GM23338 (cell line): ENCODE data around the gene KCNH5. TPM values are rescaled to one million over a fixed set of nuclear protein-coding genes. Genes with fewer than 3 reads are reported as not detected.

ENCODE experiments used
- ATAC-seq: fragments of 200-7000 bp; cut with Tn5 transposase; 3 replicates; pipeline ENCODE4 v1.9.1; 2020
- DNase-seq: peaks from one replicate; pipeline ENCODE4 v3.0.0-alpha.2; 2015; ENCODE audit warnings: low spot score
- H2AFZ ChIP-seq: fragments of 200-600 bp; sonication (generic); 2 replicates; pipeline ENCODE4 v1.8.0; 2016; ENCODE audit warnings: antibody characterized with exemption, mild to moderate bottlenecking, moderate library complexity
- H3F3A ChIP-seq: fragments of 200-600 bp; sonication (generic); replicated peaks from 2 replicates; pipeline ENCODE4 v1.8.0; 2017; ENCODE audit warnings: antibody characterized with exemption, mixed run types, low read depth
- H3K27ac ChIP-seq: fragments of 200-600 bp; sonication (generic); 2 replicates; pipeline ENCODE4 v1.6.1; 2016; ENCODE audit warnings: low read depth
- H3K27me3 ChIP-seq: fragments of 200-600 bp; sonication (generic); 2 replicates; pipeline ENCODE4 v1.8.0; 2016; ENCODE audit warnings: mild to moderate bottlenecking, mixed run types, moderate library complexity; ENCODE audit not compliant: insufficient read depth
- H3K36me3 ChIP-seq: fragments of 200-600 bp; sonication (generic); 2 replicates; pipeline ENCODE4 v1.8.0; 2016; ENCODE audit warnings: mild to moderate bottlenecking; ENCODE audit not compliant: insufficient read depth
- H3K4me1 ChIP-seq: fragments of 200-600 bp; sonication (generic); 2 replicates; pipeline ENCODE4 v1.8.0; 2016; ENCODE audit warnings: mild to moderate bottlenecking, moderate library complexity; ENCODE audit not compliant: insufficient read depth
- H3K4me2 ChIP-seq: fragments of 200-600 bp; sonication (generic); 2 replicates; pipeline ENCODE4 v1.7.1; 2017; ENCODE audit warnings: mixed run types
- H3K4me3 ChIP-seq: fragments of 200-600 bp; sonication (generic); 2 replicates; pipeline ENCODE4 v1.6.1; 2016; ENCODE audit warnings: mixed run types
- H3K79me2 ChIP-seq: fragments of 200-600 bp; sonication (generic); replicated peaks from 2 replicates; pipeline ENCODE4 v1.8.0; 2017; ENCODE audit warnings: mild to moderate bottlenecking; ENCODE audit not compliant: insufficient read depth
- H3K9me2 ChIP-seq: fragments of 200-600 bp; sonication (generic); 2 replicates; pipeline ENCODE4 v1.8.0; 2017; ENCODE audit not compliant: insufficient read depth
- H4K20me1 ChIP-seq: fragments of 200-600 bp; sonication (generic); replicated peaks from 2 replicates; pipeline ENCODE4 v1.8.0; 2017; ENCODE audit warnings: mild to moderate bottlenecking; ENCODE audit not compliant: insufficient read depth
- H3K27ac Mint-ChIP-seq: 2 replicates; pipeline ENCODE4 v1.8.0; 2020; ENCODE audit warnings: inconsistent platforms, mild to moderate bottlenecking, moderate library complexity, mixed read lengths
- H3K27me3 Mint-ChIP-seq: 3 replicates; pipeline ENCODE4 v1.8.0; 2022; ENCODE audit warnings: low read depth, mild to moderate bottlenecking, moderate library complexity, mixed read lengths, inconsistent platforms; ENCODE audit not compliant: insufficient read depth, poor library complexity
- H3K36me3 Mint-ChIP-seq: 3 replicates; pipeline ENCODE4 v1.8.0; 2021; ENCODE audit warnings: low read depth, mild to moderate bottlenecking, inconsistent platforms, moderate library complexity, mixed read lengths
- H3K4me1 Mint-ChIP-seq: 3 replicates; pipeline ENCODE4 v1.8.0; 2020; ENCODE audit warnings: mild to moderate bottlenecking, inconsistent platforms, mixed read lengths
- H3K4me3 Mint-ChIP-seq: 3 replicates; pipeline ENCODE4 v1.8.0; 2021; ENCODE audit warnings: moderate library complexity, mild to moderate bottlenecking, inconsistent platforms, mixed read lengths
- H3K9me3 Mint-ChIP-seq: 3 replicates; pipeline ENCODE4 v1.8.0; 2020; ENCODE audit warnings: moderate library complexity, mild to moderate bottlenecking, inconsistent platforms, mixed read lengths
- CREB1 ChIP-seq: fragments of 250-450 bp; sonication (Bioruptor Pico); IDR thresholded peaks from 2 replicates; pipeline ENCODE4 v1.5.0; 2020; ENCODE audit warnings: low read depth, mild to moderate bottlenecking, moderate library complexity
- EZH2 ChIP-seq: fragments of 200-600 bp; sonication (generic); IDR thresholded peaks from one replicate; pipeline ENCODE4 v1.8.0; 2017; ENCODE audit warnings: antibody characterized with exemption, mild to moderate bottlenecking, low read depth; ENCODE audit not compliant: unreplicated experiment
- EZH2phosphoT487 ChIP-seq: fragments of 200-600 bp; sonication (generic); IDR thresholded peaks from one replicate; pipeline ENCODE4 v1.8.1; 2018; ENCODE audit warnings: antibody characterized with exemption; ENCODE audit not compliant: unreplicated experiment
- JUNB ChIP-seq: IDR thresholded peaks from one replicate; pipeline ENCODE4 v1.6.1; 2016; ENCODE audit warnings: antibody characterized with exemption; ENCODE audit not compliant: unreplicated experiment
- NANOG ChIP-seq: IDR thresholded peaks from 2 replicates; pipeline ENCODE4 v1.6.1; 2016; ENCODE audit warnings: antibody characterized with exemption, borderline replicate concordance
- POLR2AphosphoS5 ChIP-seq: IDR thresholded peaks from 2 replicates; pipeline ENCODE4 v1.6.1; 2016; ENCODE audit warnings: antibody characterized with exemption, low read depth
- STAT1 ChIP-seq: IDR thresholded peaks from one replicate; pipeline ENCODE4 v1.6.1; 2016; ENCODE audit warnings: antibody characterized with exemption; ENCODE audit not compliant: unreplicated experiment
- ZNF114 ChIP-seq: fragments of 250-450 bp; sonication (Bioruptor Pico); IDR thresholded peaks from 2 replicates; pipeline ENCODE4 v1.5.0; 2020; ENCODE audit warnings: mild to moderate bottlenecking, moderate library complexity
- polyA plus RNA-seq: library from polyadenylated mRNA; unstranded; fragments of >200 nt; fragmentation: Nextera tagmentation; extraction: Ambion mirVana; gene quantifications from 2 replicates; pipeline ENCODE4 v1.2.1, GENCODE V29; 2016
- total RNA-seq: library from RNA; depleted of rRNA; stranded (reverse); fragments of >200 nt; shearing (Covaris generic); gene quantifications from 2 replicates; pipeline ENCODE4 v1.2.3, GENCODE V29; 2014
- TF ChIP-seq, protein P1 (sequence below): IDR thresholded peaks from one replicate; pipeline ENCODE4 v1.6.1; 2018; ENCODE audit warnings: antibody characterized with exemption; ENCODE audit not compliant: unreplicated experiment
- TF ChIP-seq, protein P2 (sequence below): fragments of 250-450 bp; sonication (Bioruptor Pico); IDR thresholded peaks from 2 replicates; pipeline ENCODE4 v1.5.0; 2020; ENCODE audit warnings: mild to moderate bottlenecking, moderate library complexity
- TF ChIP-seq, protein P3 (sequence below): IDR thresholded peaks from 2 replicates; pipeline ENCODE4 v1.6.1; 2016; ENCODE audit warnings: antibody characterized with exemption

The KCNH5 gene
- total and polyA plus RNA-seq, 2 experiments from 2014 or later = 0.71 to 0.83 TPM

DNA sequence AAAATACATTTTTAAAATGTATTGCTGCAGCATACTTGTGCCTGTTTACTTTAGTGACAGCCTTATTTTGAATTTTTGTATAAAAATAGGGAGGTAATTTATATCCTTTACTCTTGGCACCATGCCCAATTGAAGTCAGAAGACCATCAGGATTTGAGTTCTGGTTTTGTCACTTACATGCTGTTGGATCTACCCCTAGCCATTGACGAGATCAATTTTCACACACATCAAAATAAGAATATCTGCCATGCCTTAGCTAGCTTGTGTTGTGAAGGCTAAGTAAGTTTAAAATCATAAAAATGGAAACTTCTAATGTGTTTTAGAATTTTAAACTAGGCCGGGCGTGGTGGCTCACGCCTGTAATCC, 381.8 kb downstream of the KCNH5 start:
- Mint-ChIP-seq H3K36me3 (peaks cover 15% of the 10 kb centered on the region; the same call in 2 of the 3 replicates), H3K9me3 (peaks cover 11% of the 10 kb centered on the region; the same call in 2 of the 3 replicates), H3K27me3 (peaks cover under 1% of the 10 kb centered on the region), H3K4me1 (peaks cover 36% of the 10 kb centered on the region), H3K27ac (no peak overlapping the region), H3K4me3 (no peak overlapping the region)
- ATAC-seq (peak; percentile 24; the same call in 1 of the 3 replicates), DNase-seq (no peak)
- H2AFZ ChIP-seq = no peak overlapping the region
- peaks cover 4% of the 10 kb centered on the region; the same call in 1 of the 2 replicates for H3K9me2 ChIP-seq
- H3F3A ChIP-seq = no peaks in the 10 kb centered on the region
- H3K4me3 ChIP-seq = no peak overlapping the region
- H4K20me1 ChIP-seq = no peaks in the 10 kb centered on the region
- TF ChIP-seq CREB1 (CRISPR knock-in tag) = no peak
- no peak for TF ChIP-seq POLR2AphosphoS5
- TF ChIP-seq JUNB = no peak
- TF ChIP-seq, protein P1, sequence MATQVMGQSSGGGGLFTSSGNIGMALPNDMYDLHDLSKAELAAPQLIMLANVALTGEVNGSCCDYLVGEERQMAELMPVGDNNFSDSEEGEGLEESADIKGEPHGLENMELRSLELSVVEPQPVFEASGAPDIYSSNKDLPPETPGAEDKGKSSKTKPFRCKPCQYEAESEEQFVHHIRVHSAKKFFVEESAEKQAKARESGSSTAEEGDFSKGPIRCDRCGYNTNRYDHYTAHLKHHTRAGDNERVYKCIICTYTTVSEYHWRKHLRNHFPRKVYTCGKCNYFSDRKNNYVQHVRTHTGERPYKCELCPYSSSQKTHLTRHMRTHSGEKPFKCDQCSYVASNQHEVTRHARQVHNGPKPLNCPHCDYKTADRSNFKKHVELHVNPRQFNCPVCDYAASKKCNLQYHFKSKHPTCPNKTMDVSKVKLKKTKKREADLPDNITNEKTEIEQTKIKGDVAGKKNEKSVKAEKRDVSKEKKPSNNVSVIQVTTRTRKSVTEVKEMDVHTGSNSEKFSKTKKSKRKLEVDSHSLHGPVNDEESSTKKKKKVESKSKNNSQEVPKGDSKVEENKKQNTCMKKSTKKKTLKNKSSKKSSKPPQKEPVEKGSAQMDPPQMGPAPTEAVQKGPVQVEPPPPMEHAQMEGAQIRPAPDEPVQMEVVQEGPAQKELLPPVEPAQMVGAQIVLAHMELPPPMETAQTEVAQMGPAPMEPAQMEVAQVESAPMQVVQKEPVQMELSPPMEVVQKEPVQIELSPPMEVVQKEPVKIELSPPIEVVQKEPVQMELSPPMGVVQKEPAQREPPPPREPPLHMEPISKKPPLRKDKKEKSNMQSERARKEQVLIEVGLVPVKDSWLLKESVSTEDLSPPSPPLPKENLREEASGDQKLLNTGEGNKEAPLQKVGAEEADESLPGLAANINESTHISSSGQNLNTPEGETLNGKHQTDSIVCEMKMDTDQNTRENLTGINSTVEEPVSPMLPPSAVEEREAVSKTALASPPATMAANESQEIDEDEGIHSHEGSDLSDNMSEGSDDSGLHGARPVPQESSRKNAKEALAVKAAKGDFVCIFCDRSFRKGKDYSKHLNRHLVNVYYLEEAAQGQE = no peak
- TF ChIP-seq ZNF114 (CRISPR knock-in tag) = no peak
- TF ChIP-seq, protein P2, sequence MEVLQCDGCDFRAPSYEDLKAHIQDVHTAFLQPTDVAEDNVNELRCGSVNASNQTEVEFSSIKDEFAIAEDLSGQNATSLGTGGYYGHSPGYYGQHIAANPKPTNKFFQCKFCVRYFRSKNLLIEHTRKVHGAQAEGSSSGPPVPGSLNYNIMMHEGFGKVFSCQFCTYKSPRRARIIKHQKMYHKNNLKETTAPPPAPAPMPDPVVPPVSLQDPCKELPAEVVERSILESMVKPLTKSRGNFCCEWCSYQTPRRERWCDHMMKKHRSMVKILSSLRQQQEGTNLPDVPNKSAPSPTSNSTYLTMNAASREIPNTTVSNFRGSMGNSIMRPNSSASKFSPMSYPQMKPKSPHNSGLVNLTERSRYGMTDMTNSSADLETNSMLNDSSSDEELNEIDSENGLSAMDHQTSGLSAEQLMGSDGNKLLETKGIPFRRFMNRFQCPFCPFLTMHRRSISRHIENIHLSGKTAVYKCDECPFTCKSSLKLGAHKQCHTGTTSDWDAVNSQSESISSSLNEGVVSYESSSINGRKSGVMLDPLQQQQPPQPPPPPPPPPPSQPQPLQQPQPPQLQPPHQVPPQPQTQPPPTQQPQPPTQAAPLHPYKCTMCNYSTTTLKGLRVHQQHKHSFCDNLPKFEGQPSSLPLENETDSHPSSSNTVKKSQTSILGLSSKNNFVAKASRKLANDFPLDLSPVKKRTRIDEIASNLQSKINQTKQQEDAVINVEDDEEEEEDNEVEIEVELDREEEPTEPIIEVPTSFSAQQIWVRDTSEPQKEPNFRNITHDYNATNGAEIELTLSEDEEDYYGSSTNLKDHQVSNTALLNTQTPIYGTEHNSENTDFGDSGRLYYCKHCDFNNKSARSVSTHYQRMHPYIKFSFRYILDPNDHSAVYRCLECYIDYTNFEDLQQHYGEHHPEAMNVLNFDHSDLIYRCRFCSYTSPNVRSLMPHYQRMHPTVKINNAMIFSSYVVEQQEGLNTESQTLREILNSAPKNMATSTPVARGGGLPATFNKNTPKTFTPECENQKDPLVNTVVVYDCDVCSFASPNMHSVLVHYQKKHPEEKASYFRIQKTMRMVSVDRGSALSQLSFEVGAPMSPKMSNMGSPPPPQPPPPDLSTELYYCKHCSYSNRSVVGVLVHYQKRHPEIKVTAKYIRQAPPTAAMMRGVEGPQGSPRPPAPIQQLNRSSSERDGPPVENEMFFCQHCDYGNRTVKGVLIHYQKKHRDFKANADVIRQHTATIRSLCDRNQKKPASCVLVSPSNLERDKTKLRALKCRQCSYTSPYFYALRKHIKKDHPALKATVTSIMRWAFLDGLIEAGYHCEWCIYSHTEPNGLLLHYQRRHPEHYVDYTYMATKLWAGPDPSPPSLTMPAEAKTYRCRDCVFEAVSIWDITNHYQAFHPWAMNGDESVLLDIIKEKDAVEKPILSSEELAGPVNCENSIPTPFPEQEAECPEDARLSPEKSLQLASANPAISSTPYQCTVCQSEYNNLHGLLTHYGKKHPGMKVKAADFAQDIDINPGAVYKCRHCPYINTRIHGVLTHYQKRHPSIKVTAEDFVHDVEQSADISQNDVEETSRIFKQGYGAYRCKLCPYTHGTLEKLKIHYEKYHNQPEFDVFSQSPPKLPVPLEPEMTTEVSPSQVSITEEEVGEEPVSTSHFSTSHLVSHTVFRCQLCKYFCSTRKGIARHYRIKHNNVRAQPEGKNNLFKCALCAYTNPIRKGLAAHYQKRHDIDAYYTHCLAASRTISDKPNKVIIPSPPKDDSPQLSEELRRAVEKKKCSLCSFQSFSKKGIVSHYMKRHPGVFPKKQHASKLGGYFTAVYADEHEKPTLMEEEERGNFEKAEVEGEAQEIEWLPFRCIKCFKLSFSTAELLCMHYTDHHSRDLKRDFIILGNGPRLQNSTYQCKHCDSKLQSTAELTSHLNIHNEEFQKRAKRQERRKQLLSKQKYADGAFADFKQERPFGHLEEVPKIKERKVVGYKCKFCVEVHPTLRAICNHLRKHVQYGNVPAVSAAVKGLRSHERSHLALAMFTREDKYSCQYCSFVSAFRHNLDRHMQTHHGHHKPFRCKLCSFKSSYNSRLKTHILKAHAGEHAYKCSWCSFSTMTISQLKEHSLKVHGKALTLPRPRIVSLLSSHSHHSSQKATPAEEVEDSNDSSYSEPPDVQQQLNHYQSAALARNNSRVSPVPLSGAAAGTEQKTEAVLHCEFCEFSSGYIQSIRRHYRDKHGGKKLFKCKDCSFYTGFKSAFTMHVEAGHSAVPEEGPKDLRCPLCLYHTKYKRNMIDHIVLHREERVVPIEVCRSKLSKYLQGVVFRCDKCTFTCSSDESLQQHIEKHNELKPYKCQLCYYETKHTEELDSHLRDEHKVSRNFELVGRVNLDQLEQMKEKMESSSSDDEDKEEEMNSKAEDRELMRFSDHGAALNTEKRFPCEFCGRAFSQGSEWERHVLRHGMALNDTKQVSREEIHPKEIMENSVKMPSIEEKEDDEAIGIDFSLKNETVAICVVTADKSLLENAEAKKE (CRISPR knock-in tag) = no peak
- TF ChIP-seq, protein P3, sequence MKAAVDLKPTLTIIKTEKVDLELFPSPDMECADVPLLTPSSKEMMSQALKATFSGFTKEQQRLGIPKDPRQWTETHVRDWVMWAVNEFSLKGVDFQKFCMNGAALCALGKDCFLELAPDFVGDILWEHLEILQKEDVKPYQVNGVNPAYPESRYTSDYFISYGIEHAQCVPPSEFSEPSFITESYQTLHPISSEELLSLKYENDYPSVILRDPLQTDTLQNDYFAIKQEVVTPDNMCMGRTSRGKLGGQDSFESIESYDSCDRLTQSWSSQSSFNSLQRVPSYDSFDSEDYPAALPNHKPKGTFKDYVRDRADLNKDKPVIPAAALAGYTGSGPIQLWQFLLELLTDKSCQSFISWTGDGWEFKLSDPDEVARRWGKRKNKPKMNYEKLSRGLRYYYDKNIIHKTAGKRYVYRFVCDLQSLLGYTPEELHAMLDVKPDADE = no peak
- TF ChIP-seq STAT1 = no peak
- no peak for TF ChIP-seq EZH2
- no peak for TF ChIP-seq NANOG
- TF ChIP-seq EZH2phosphoT487 = no peak
- no peak overlapping the region for H3K4me2 ChIP-seq
- H3K36me3 ChIP-seq = no peaks in the 10 kb centered on the region
- H3K79me2 ChIP-seq = no peaks in the 10 kb centered on the region
- H3K27ac ChIP-seq = no peak overlapping the region
- H3K27me3 ChIP-seq = peaks cover 25% of the 10 kb centered on the region
- peaks cover 27% of the 10 kb centered on the region for H3K4me1 ChIP-seq
